ENCODE data around the gene GFRA1.

GFRA1 gene

DNA sequence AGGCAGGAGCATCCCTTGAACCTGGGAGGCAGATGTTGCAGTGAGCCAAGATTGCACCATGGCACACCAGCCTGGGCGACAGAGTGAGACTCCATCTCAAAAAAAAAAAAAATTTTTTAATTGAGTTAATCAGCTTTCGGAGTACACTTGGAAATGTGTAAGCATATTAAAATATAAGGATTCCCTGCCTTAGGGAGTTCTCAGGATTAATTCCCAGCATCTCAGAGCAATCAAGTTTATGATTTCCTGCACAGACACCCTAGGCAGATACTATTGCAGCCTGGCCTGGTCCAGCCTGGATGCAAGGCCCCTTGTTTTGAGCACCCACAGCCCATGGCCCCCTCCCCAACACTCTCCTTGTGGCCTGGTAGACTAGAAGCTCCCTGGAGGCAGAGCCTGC is 39.8 kb downstream of the GFRA1 start:
- Histone ChIP-seq H3K4me1 (ENCODE audit: low read depth, poor library complexity, severe bottlenecking) (no peaks in the 10 kb centered on the region), H3K4me2 (no peak overlapping the region), H3K27ac (no peak overlapping the region), H3K4me3 (IDR thresholded peaks at IDR 0.05; ENCODE audit: insufficient read depth, low read depth, low read length) (no peak overlapping the region), H3K79me2 (ENCODE audit: insufficient read depth, low read depth) (no peaks in the 10 kb centered on the region), H3K9ac (no peak overlapping the region), H2AFZ (ENCODE audit: low read depth) (no peak overlapping the region), H3K27me3 (ENCODE audit: insufficient read depth, low read depth) (no peaks in the 10 kb centered on the region), H4K20me1 (ENCODE audit: insufficient read depth) (no peaks in the 10 kb centered on the region), H3K36me3 (ENCODE audit: insufficient read depth) (no peaks in the 10 kb centered on the region)
- TF ChIP-seq, protein P1, sequence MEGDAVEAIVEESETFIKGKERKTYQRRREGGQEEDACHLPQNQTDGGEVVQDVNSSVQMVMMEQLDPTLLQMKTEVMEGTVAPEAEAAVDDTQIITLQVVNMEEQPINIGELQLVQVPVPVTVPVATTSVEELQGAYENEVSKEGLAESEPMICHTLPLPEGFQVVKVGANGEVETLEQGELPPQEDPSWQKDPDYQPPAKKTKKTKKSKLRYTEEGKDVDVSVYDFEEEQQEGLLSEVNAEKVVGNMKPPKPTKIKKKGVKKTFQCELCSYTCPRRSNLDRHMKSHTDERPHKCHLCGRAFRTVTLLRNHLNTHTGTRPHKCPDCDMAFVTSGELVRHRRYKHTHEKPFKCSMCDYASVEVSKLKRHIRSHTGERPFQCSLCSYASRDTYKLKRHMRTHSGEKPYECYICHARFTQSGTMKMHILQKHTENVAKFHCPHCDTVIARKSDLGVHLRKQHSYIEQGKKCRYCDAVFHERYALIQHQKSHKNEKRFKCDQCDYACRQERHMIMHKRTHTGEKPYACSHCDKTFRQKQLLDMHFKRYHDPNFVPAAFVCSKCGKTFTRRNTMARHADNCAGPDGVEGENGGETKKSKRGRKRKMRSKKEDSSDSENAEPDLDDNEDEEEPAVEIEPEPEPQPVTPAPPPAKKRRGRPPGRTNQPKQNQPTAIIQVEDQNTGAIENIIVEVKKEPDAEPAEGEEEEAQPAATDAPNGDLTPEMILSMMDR (conservative IDR thresholded peaks at IDR 0.05; ENCODE audit: low read depth, low read length): no peak

DNA sequence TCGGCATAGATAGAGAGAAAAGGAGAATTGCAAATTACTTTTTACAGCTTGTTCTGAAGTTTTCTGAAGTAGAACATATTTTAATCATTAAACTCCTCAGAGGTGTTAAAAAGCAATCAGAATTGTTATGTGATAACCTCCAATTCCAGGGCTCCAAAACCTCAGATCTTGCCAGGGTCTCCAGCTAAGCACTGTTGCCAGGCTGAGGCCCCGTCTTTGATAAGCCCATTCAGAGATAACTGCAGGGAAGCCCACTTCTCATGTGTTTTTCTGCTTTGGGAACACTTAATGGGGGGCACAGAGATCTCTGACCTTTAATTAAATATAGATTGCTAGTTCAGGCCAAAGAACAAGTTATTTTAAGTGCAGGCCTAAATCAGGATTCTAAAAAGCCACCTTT is 40.4 kb downstream of the GFRA1 start:
- Histone ChIP-seq H3K36me3 (ENCODE audit: insufficient read depth) (no peaks in the 10 kb centered on the region), H3K4me1 (ENCODE audit: low read depth, poor library complexity, severe bottlenecking) (no peaks in the 10 kb centered on the region), H3K4me2 (no peak overlapping the region), H3K9ac (no peak overlapping the region), H3K27me3 (ENCODE audit: insufficient read depth, low read depth) (no peaks in the 10 kb centered on the region), H4K20me1 (ENCODE audit: insufficient read depth) (no peaks in the 10 kb centered on the region), H3K27ac (no peak overlapping the region), H3K79me2 (ENCODE audit: insufficient read depth, low read depth) (no peaks in the 10 kb centered on the region), H3K4me3 (IDR thresholded peaks at IDR 0.05; ENCODE audit: insufficient read depth, low read depth, low read length) (no peak overlapping the region), H2AFZ (ENCODE audit: low read depth) (no peak overlapping the region)
- TF ChIP-seq, protein P1 (conservative IDR thresholded peaks at IDR 0.05; ENCODE audit: low read depth, low read length): no peak

DNA sequence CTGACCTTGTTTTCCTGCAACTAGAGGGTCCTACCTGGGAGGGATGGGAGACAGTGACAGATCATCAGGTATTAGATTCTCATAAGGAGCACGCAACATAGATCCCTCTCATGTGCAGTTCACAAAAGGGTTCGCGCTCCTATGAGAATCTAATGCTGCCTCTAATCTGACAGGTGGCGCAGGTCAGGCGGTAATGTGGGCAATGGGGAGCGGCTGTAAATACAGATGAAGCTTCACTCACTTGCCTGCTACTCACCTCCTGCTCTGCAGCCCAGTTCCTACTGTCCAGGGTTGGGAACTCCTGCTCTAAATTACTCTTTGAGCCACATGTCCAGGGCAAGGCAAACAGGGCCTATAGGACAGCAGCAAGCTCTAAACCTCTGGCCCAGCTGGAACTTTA is 46.2 kb downstream of the GFRA1 start:
- H3K9ac ChIP-seq: no peak overlapping the region
- TF ChIP-seq, protein P1 (conservative IDR thresholded peaks at IDR 0.05; ENCODE audit: low read depth, low read length): no peak
- no peak overlapping the region for H3K4me3 ChIP-seq (IDR thresholded peaks at IDR 0.05; ENCODE audit: insufficient read depth, low read depth, low read length)
- no peaks in the 10 kb centered on the region for H4K20me1 ChIP-seq (ENCODE audit: insufficient read depth)
- no peaks in the 10 kb centered on the region for H3K79me2 ChIP-seq (ENCODE audit: insufficient read depth, low read depth)
- H3K27ac ChIP-seq: no peak overlapping the region
- H3K36me3 ChIP-seq (ENCODE audit: insufficient read depth): no peaks in the 10 kb centered on the region
- H3K4me1 ChIP-seq (ENCODE audit: low read depth, poor library complexity, severe bottlenecking): no peaks in the 10 kb centered on the region
- no peak overlapping the region for H3K4me2 ChIP-seq
- H2AFZ ChIP-seq (ENCODE audit: low read depth): no peak overlapping the region
- H3K27me3 ChIP-seq (ENCODE audit: insufficient read depth, low read depth): no peaks in the 10 kb centered on the region

DNA sequence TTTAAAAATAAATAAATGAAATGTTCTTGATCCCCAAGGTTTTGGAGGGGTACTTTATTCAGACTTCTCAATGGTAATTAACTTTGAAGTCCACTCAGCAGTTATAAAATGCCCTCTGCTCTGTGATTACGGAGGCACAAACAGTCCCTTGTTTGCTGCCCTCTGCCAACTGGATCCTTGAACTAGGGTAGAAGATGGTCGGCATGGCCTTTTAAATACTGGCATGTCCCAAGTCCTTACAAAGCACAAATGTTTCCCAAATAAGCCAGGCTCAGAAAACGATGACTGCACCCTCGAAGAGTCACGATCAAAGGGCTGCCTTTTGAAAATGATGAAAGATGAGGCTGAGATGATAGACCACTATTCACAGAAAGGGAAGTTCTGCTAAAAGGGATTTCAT is 47.0 kb downstream of the GFRA1 start:
- Histone ChIP-seq H3K27ac (no peak overlapping the region), H3K79me2 (ENCODE audit: insufficient read depth, low read depth) (no peaks in the 10 kb centered on the region), H2AFZ (ENCODE audit: low read depth) (no peak overlapping the region), H3K4me3 (IDR thresholded peaks at IDR 0.05; ENCODE audit: insufficient read depth, low read depth, low read length) (no peak overlapping the region), H3K4me1 (ENCODE audit: low read depth, poor library complexity, severe bottlenecking) (no peaks in the 10 kb centered on the region), H3K36me3 (ENCODE audit: insufficient read depth) (no peaks in the 10 kb centered on the region), H3K9ac (no peak overlapping the region), H3K4me2 (no peak overlapping the region), H4K20me1 (ENCODE audit: insufficient read depth) (no peaks in the 10 kb centered on the region), H3K27me3 (ENCODE audit: insufficient read depth, low read depth) (no peaks in the 10 kb centered on the region)
- TF ChIP-seq, protein P1 (conservative IDR thresholded peaks at IDR 0.05; ENCODE audit: low read depth, low read length): no peak

DNA sequence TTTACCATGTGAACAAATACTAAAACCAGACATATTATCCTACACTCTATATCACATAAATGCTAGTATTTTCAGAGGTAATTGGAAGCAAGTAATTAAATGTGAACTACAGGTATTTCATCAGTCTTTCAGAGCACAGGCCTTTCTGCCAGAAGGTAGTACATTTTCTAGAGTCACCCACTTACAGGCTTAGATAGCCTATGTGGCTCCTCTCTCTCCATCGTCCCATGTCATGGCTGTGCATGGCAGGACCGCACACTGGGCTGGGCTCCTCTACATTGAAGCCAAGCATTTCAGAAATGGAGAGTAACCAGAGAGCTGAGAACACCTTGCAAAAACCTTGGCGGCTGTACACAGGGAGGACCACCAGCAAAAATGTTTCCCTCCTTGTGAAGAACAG is 49.7 kb downstream of the GFRA1 start:
- H3K27me3 ChIP-seq (ENCODE audit: insufficient read depth, low read depth): no peaks in the 10 kb centered on the region
- no peak overlapping the region for H3K4me3 ChIP-seq (IDR thresholded peaks at IDR 0.05; ENCODE audit: insufficient read depth, low read depth, low read length)
- TF ChIP-seq, protein P1 (conservative IDR thresholded peaks at IDR 0.05; ENCODE audit: low read depth, low read length): no peak
- H4K20me1 ChIP-seq (ENCODE audit: insufficient read depth): no peaks in the 10 kb centered on the region
- H3K27ac ChIP-seq: no peak overlapping the region
- H2AFZ ChIP-seq (ENCODE audit: low read depth): no peak overlapping the region
- H3K79me2 ChIP-seq (ENCODE audit: insufficient read depth, low read depth): no peaks in the 10 kb centered on the region
- no peak overlapping the region for H3K4me2 ChIP-seq
- no peak overlapping the region for H3K9ac ChIP-seq
- no peaks in the 10 kb centered on the region for H3K36me3 ChIP-seq (ENCODE audit: insufficient read depth)
- no peaks in the 10 kb centered on the region for H3K4me1 ChIP-seq (ENCODE audit: low read depth, poor library complexity, severe bottlenecking)

Data from KMS-11 (cell line).